Cardiac muscle cell (in vitro differentiated cells and primary cell): ENCODE data around the gene HBA1. TPM values are rescaled to one million over a fixed set of nuclear protein-coding genes. Genes with fewer than 3 reads are reported as not detected.
"Not testable (repeated sequence)": the region's sequence is repeated elsewhere in the genome, so short reads cannot be mapped to it uniquely, and the experiment has no call there.

Source experiments
- DNase-seq, 2 donors: peaks; one replicate each; pipeline versions ENCODE4 v3.0.0 to v3.0.0-alpha.2; 2010 to 2017; ENCODE audit warnings: low read depth in 1 of 2, low spot score in 1 of 2
- H3K27ac ChIP-seq: fragments of 200-600 bp; sonication (generic); 2 replicates; pipeline ENCODE4 v1.5.1; 2016
- H3K27me3 ChIP-seq: fragments of 200-600 bp; sonication (generic); 2 replicates; pipeline ENCODE4 v1.6.0; 2016; ENCODE audit warnings: control low read depth
- H3K36me3 ChIP-seq: fragments of 200-600 bp; sonication (generic); 2 replicates; pipeline ENCODE4 v1.5.1; 2016; ENCODE audit warnings: control low read depth
- H3K4me1 ChIP-seq: fragments of 200-600 bp; sonication (generic); 2 replicates; pipeline ENCODE4 v1.8.1; 2017; ENCODE audit warnings: low read depth, mild to moderate bottlenecking, mixed run types
- H3K4me3 ChIP-seq: fragments of 200-600 bp; sonication (generic); 2 replicates; pipeline ENCODE4 v1.5.1; 2016; ENCODE audit warnings: mild to moderate bottlenecking
- H3K9me3 ChIP-seq: fragments of 200-600 bp; sonication (generic); 2 replicates; pipeline ENCODE4 v1.5.1; 2017; ENCODE audit warnings: low read depth, mild to moderate bottlenecking, control low read depth
- polyA plus RNA-seq: library from polyadenylated mRNA; unstranded; fragments of >200 nt; fragmentation: Nextera tagmentation; extraction: Ambion mirVana; gene quantifications from 2 replicates; pipeline ENCODE4 v1.2.1, GENCODE V29; 2016
- total RNA-seq: library from RNA; depleted of rRNA; stranded (reverse); fragments of >200 nt; gene quantifications from 2 replicates; pipeline ENCODE4 v1.2.3, GENCODE V29; 2016
- TF ChIP-seq, protein P1 (sequence below): IDR thresholded peaks from 2 replicates; pipeline ENCODE4 v1.5.1; 2012; ENCODE audit warnings: low read depth, mild to moderate bottlenecking, low read length

The HBA1 gene
- total and polyA plus RNA-seq, 2 experiments from 2014 or later, result 1.8 TPM; not detected in 1

DNA sequence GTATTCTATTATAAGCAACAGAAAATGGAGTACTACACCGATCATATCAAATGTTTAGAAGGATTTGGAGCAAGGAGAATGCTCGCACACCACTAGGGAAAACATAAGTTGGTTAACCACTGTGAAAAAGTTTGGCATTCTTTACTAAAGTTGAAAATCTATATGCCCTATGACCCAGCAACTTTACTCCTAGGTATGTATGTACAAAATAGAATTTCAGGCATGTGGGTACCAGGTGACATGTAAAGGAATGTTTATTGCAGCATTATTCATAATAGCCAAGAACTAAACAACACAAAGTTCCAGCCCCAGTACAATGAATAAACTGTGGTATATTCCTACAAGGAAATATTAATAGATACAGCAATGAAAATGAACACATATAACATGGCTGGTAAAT, 29.8 kb upstream of the HBA1 start:
- TF ChIP-seq, protein P1, sequence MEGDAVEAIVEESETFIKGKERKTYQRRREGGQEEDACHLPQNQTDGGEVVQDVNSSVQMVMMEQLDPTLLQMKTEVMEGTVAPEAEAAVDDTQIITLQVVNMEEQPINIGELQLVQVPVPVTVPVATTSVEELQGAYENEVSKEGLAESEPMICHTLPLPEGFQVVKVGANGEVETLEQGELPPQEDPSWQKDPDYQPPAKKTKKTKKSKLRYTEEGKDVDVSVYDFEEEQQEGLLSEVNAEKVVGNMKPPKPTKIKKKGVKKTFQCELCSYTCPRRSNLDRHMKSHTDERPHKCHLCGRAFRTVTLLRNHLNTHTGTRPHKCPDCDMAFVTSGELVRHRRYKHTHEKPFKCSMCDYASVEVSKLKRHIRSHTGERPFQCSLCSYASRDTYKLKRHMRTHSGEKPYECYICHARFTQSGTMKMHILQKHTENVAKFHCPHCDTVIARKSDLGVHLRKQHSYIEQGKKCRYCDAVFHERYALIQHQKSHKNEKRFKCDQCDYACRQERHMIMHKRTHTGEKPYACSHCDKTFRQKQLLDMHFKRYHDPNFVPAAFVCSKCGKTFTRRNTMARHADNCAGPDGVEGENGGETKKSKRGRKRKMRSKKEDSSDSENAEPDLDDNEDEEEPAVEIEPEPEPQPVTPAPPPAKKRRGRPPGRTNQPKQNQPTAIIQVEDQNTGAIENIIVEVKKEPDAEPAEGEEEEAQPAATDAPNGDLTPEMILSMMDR, result no peak
- Histone ChIP-seq H3K4me3 (no peak overlapping the region), H3K9me3 (no peaks in the 10 kb centered on the region), H3K36me3 (no peaks in the 10 kb centered on the region), H3K27ac (no peak overlapping the region), H3K27me3 (peaks cover 31% of the 10 kb centered on the region), H3K4me1 (no peaks in the 10 kb centered on the region)
- no peak for DNase-seq

GRCh38 chr16:149024-149660, 27.3 kb upstream of the HBA1 start:
- H3K27me3 ChIP-seq, result peaks cover 37% of the 10 kb centered on the region
- H3K4me1 ChIP-seq, result no peaks in the 10 kb centered on the region
- peak in 1 of 2 donors; percentile 13 for DNase-seq
- no peaks in the 10 kb centered on the region for H3K36me3 ChIP-seq
- H3K4me3 ChIP-seq, result no peak overlapping the region
- TF ChIP-seq, protein P1, result no peak
- no peaks in the 10 kb centered on the region for H3K9me3 ChIP-seq
- no peak overlapping the region for H3K27ac ChIP-seq

GRCh38 chr16:152141-153128, 24.0 kb upstream of the HBA1 start, which contains the start of gene HBZ:
TSS of gene HBZ (plus strand) at chr16:152644. CDS start at chr16:152910, 266 bp downstream.
- Histone ChIP-seq H3K4me1 (peaks cover 7% of the 10 kb centered on the region), H3K36me3 (no peaks in the 10 kb centered on the region), H3K27me3 (peaks cover 70% of the 10 kb centered on the region), H3K9me3 (no peaks in the 10 kb centered on the region), H3K27ac (no peak within 1 kb of the TSS), H3K4me3 (no peak within 1 kb of the TSS)
- TF ChIP-seq, protein P1, result no peak
- no peak for DNase-seq

GRCh38 chr16:153129-153521, 23.4 kb upstream of the HBA1 start:
- not testable (repeated sequence) for H3K4me1 ChIP-seq, H3K9me3 ChIP-seq, H3K36me3 ChIP-seq, DNase-seq, H3K4me3 ChIP-seq, H3K27ac ChIP-seq
- peaks cover 73% of the 10 kb centered on the region for H3K27me3 ChIP-seq

- H3K4me1 ChIP-seq, H3K27ac ChIP-seq, H3K4me3 ChIP-seq, H3K36me3 ChIP-seq, H3K9me3 ChIP-seq, DNase-seq: not testable (repeated sequence)
- H3K27me3 ChIP-seq, result peaks cover 77% of the 10 kb centered on the region
Measured at GRCh38 chr16:153550-154216, 22.8 kb upstream of the HBA1 start.

DNA sequence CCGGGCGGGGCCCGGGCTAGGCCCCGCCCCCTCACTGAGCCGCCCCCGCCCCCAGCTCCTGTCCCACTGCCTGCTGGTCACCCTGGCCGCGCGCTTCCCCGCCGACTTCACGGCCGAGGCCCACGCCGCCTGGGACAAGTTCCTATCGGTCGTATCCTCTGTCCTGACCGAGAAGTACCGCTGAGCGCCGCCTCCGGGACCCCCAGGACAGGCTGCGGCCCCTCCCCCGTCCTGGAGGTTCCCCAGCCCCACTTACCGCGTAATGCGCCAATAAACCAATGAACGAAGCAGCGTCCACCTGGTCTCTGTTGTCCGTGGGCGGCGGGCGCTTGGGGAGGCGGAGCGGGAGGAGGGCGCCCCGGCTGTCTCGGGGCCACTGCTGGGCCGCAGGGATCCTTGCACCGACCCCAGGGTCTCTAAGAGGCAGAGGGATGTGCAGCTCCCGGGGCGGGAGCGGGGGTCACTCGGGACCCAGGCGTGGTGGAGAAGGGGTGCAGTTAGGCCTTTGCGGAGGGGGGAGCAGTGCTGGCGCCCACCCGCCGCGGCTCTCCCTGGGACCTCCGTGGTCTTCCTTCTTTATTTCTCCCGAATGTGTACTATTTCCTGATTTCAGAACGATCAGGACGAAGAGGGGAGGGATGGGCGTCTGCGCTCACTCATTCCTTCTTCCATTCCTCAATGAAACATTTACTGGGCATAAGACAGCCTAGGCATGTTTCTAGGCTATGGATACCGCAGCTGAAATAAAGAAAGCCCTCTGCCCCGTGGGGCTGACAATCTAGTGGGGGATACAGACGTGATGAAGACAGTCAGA, 22.1 kb upstream of the HBA1 start:
- Histone ChIP-seq H3K4me3 (peak overlapping the region; percentile 53), H3K9me3 (no peaks in the 10 kb centered on the region), H3K4me1 (peaks cover 7% of the 10 kb centered on the region), H3K27me3 (peaks cover 77% of the 10 kb centered on the region), H3K27ac (no peak overlapping the region), H3K36me3 (no peaks in the 10 kb centered on the region)
- TF ChIP-seq, protein P1, result no peak
- DNase-seq, result peak; percentile 35 to 68
